Brain microvascular endothelial cell (primary cell): ENCODE data around the gene PALLD.
A peak's percentile ranks its signal among the peaks of the same experiment; 100 is the strongest.

ENCODE experiments used
- DNase-seq: peaks from one replicate; pipeline ENCODE4 v3.0.0-alpha.2; 2020
- H3K27ac ChIP-seq: fragments of 250-450 bp; sonication (Bioruptor Pico); 2 replicates; pipeline ENCODE4 v1.5.1; 2020; ENCODE audit warnings: mild to moderate bottlenecking, moderate library complexity
- H3K27me3 ChIP-seq: fragments of 250-450 bp; sonication (Bioruptor Pico); replicated peaks from 2 replicates; pipeline ENCODE4 v1.5.1; 2020; ENCODE audit warnings: mild to moderate bottlenecking
- H3K36me3 ChIP-seq: fragments of 250-450 bp; sonication (Bioruptor Pico); replicated peaks from 2 replicates; pipeline ENCODE4 v1.5.1; 2020; ENCODE audit warnings: mild to moderate bottlenecking
- H3K4me3 ChIP-seq: 2 replicates; pipeline ENCODE4 v1.5.1; 2011; ENCODE audit warnings: low read depth, mild to moderate bottlenecking, control low read depth, low read length, moderate library complexity
- CTCF ChIP-seq: IDR thresholded peaks from 2 replicates; pipeline ENCODE4 v1.5.1; 2011; ENCODE audit warnings: low read depth, mild to moderate bottlenecking, moderate library complexity, low read length, control low read depth, inconsistent platforms; ENCODE audit errors: missing control alignments
- in situ Hi-C: cut with HindIII; loops from 2 replicates; pipeline ENCODE4 v1.10.0; 2017; ENCODE audit warnings: low sequenced_read_pairs, low pct_ligation_motif_present

PALLD gene

GRCh38 chr4:168886351-168886750, 389.5 kb downstream of the PALLD start:
- Histone ChIP-seq H3K27ac (peak overlapping the region; percentile 78), H3K36me3 (peaks cover 31% of the 10 kb centered on the region), H3K27me3 (no peaks in the 10 kb centered on the region), H3K4me3 (no peak overlapping the region)
- DNase-seq = peak; percentile 77
- in situ Hi-C loops = no loop called here
- no peak for TF ChIP-seq CTCF

GRCh38 chr4:168887809-168888208, 391.0 kb downstream of the PALLD start:
- in situ Hi-C loops = no loop called here
- TF ChIP-seq CTCF = no peak
- no peaks in the 10 kb centered on the region for H3K27me3 ChIP-seq
- H3K36me3 ChIP-seq = peaks cover 28% of the 10 kb centered on the region
- H3K27ac ChIP-seq = no peak overlapping the region
- no peak for DNase-seq
- H3K4me3 ChIP-seq = no peak overlapping the region

GRCh38 chr4:168888715-168889215, 391.9 kb downstream of the PALLD start:
- no peak overlapping the region for H3K27ac ChIP-seq
- in situ Hi-C loops = no loop called here
- H3K27me3 ChIP-seq = no peaks in the 10 kb centered on the region
- peaks cover 35% of the 10 kb centered on the region for H3K36me3 ChIP-seq
- no peak overlapping the region for H3K4me3 ChIP-seq
- no peak for DNase-seq
- TF ChIP-seq CTCF = no peak

GRCh38 chr4:168891086-168891485, 394.2 kb downstream of the PALLD start:
- H3K36me3 ChIP-seq = peaks cover 56% of the 10 kb centered on the region
- H3K27ac ChIP-seq = no peak overlapping the region
- DNase-seq = no peak
- no peak for TF ChIP-seq CTCF
- in situ Hi-C loops = no loop called here
- H3K27me3 ChIP-seq = no peaks in the 10 kb centered on the region
- no peak overlapping the region for H3K4me3 ChIP-seq

GRCh38 chr4:168891688-168892087, 394.8 kb downstream of the PALLD start:
- no peak for TF ChIP-seq CTCF
- Histone ChIP-seq H3K27ac (no peak overlapping the region), H3K27me3 (no peaks in the 10 kb centered on the region), H3K36me3 (peaks cover 60% of the 10 kb centered on the region), H3K4me3 (no peak overlapping the region)
- in situ Hi-C loops = no loop called here
- no peak for DNase-seq

GRCh38 chr4:168892475-168892874, 395.6 kb downstream of the PALLD start:
- Histone ChIP-seq H3K27me3 (no peaks in the 10 kb centered on the region), H3K27ac (no peak overlapping the region), H3K36me3 (peaks cover 63% of the 10 kb centered on the region), H3K4me3 (no peak overlapping the region)
- no peak for DNase-seq
- in situ Hi-C loops = no loop called here
- no peak for TF ChIP-seq CTCF
